Measurements from ENCODE around the gene CPLX4. TPM values are rescaled to one million over a fixed set of nuclear protein-coding genes. Genes with fewer than 3 reads are reported as not detected.

The CPLX4 gene
- total and polyA plus RNA-seq, 4 donors: 0.01 TPM; not detected in 3

- Histone ChIP-seq H3K4me3 (no peak overlapping the region), H3K36me3 (ENCODE audit: control insufficient read depth in 4 of 4, insufficient read depth in 4 of 4, low read length in 4 of 4) (peaks cover 14 to 78% (median 45%) of the 10 kb centered on the region in 4 donors), H3K9ac (ENCODE audit: insufficient read depth in 1 of 2, low read length in 2 of 2) (no peak overlapping the region), H3K4me1 (ENCODE audit: control insufficient read depth in 5 of 5, insufficient read depth in 5 of 5, low read length in 5 of 5) (no peaks in the 10 kb centered on the region), H3K9me3 (ENCODE audit: control insufficient read depth in 4 of 4, insufficient read depth in 3 of 4, low read length in 3 of 4) (peaks cover 0 to 8% (median under 1%) of the 10 kb centered on the region in 4 donors), H3K27ac (ENCODE audit: low read depth in 1 of 2, low read length in 1 of 2) (no peak overlapping the region), H3K27me3 (ENCODE audit: control insufficient read depth in 3 of 3, insufficient read depth in 3 of 3, low read length in 2 of 3) (no peaks in the 10 kb centered on the region)
- TF ChIP-seq, protein P1, sequence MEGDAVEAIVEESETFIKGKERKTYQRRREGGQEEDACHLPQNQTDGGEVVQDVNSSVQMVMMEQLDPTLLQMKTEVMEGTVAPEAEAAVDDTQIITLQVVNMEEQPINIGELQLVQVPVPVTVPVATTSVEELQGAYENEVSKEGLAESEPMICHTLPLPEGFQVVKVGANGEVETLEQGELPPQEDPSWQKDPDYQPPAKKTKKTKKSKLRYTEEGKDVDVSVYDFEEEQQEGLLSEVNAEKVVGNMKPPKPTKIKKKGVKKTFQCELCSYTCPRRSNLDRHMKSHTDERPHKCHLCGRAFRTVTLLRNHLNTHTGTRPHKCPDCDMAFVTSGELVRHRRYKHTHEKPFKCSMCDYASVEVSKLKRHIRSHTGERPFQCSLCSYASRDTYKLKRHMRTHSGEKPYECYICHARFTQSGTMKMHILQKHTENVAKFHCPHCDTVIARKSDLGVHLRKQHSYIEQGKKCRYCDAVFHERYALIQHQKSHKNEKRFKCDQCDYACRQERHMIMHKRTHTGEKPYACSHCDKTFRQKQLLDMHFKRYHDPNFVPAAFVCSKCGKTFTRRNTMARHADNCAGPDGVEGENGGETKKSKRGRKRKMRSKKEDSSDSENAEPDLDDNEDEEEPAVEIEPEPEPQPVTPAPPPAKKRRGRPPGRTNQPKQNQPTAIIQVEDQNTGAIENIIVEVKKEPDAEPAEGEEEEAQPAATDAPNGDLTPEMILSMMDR (IDR thresholded peaks at IDR 0.05; ENCODE audit: control extremely low read depth, extremely low read depth): no peak
- DNase-seq (no peak), ATAC-seq (ENCODE audit: insufficient read depth, low FRiP score) (no peak)
- 96 to 98% methylated on average over 4 of the region's 4 CpGs for WGBS, 2 donors
These were observed 27.1 kb upstream of the CPLX4 start for GRCh38 chr18:59345556-59345955.

GRCh38 chr18:59344996-59345395 is 26.5 kb upstream of the CPLX4 start:
- peaks cover 15 to 79% (median 48%) of the 10 kb centered on the region in 4 donors for H3K36me3 ChIP-seq (ENCODE audit: control insufficient read depth in 4 of 4, insufficient read depth in 4 of 4, low read length in 4 of 4)
- no peaks in the 10 kb centered on the region for H3K27me3 ChIP-seq (ENCODE audit: control insufficient read depth in 3 of 3, insufficient read depth in 3 of 3, low read length in 2 of 3)
- DNase-seq: no peak
- H3K9ac ChIP-seq (ENCODE audit: insufficient read depth in 1 of 2, low read length in 2 of 2): no peak overlapping the region
- no peaks in the 10 kb centered on the region for H3K4me1 ChIP-seq (ENCODE audit: control insufficient read depth in 5 of 5, insufficient read depth in 5 of 5, low read length in 5 of 5)
- WGBS, 2 donors: 56% methylated on average over 1 of the region's 1 CpG
- TF ChIP-seq, protein P1 (IDR thresholded peaks at IDR 0.05; ENCODE audit: control extremely low read depth, extremely low read depth): no peak
- no peak for ATAC-seq (ENCODE audit: insufficient read depth, low FRiP score)
- no peak overlapping the region for H3K4me3 ChIP-seq
- peaks cover 0 to 8% (median 2%) of the 10 kb centered on the region in 4 donors for H3K9me3 ChIP-seq (ENCODE audit: control insufficient read depth in 4 of 4, insufficient read depth in 3 of 4, low read length in 3 of 4)
- H3K27ac ChIP-seq (ENCODE audit: low read depth in 1 of 2, low read length in 1 of 2): no peak overlapping the region

GRCh38 chr18:59343926-59344325 is 25.5 kb upstream of the CPLX4 start:
- ATAC-seq (ENCODE audit: insufficient read depth, low FRiP score) (no peak), DNase-seq (no peak)
- WGBS, 2 donors: 98 to 99% methylated on average over 2 of the region's 2 CpGs
- H3K9me3 ChIP-seq (ENCODE audit: control insufficient read depth in 4 of 4, insufficient read depth in 3 of 4, low read length in 3 of 4): peaks cover 0 to 10% (median 7%) of the 10 kb centered on the region in 4 donors
- no peaks in the 10 kb centered on the region for H3K27me3 ChIP-seq (ENCODE audit: control insufficient read depth in 3 of 3, insufficient read depth in 3 of 3, low read length in 2 of 3)
- H3K4me1 ChIP-seq (ENCODE audit: control insufficient read depth in 5 of 5, insufficient read depth in 5 of 5, low read length in 5 of 5): no peaks in the 10 kb centered on the region
- no peak overlapping the region for H3K4me3 ChIP-seq
- H3K27ac ChIP-seq (ENCODE audit: low read depth in 1 of 2, low read length in 1 of 2): no peak overlapping the region
- peaks cover 21 to 81% (median 49%) of the 10 kb centered on the region in 4 donors for H3K36me3 ChIP-seq (ENCODE audit: control insufficient read depth in 4 of 4, insufficient read depth in 4 of 4, low read length in 4 of 4)
- TF ChIP-seq, protein P1 (IDR thresholded peaks at IDR 0.05; ENCODE audit: control extremely low read depth, extremely low read depth): no peak
- no peak overlapping the region for H3K9ac ChIP-seq (ENCODE audit: insufficient read depth in 1 of 2, low read length in 2 of 2)

GRCh38 chr18:59340817-59341216 is 22.4 kb upstream of the CPLX4 start:
- Histone ChIP-seq H3K27me3 (ENCODE audit: control insufficient read depth in 3 of 3, insufficient read depth in 3 of 3, low read length in 2 of 3) (no peaks in the 10 kb centered on the region), H3K4me3 (no peak overlapping the region), H3K36me3 (ENCODE audit: control insufficient read depth in 4 of 4, insufficient read depth in 4 of 4, low read length in 4 of 4) (peaks cover 13 to 76% (median 56%) of the 10 kb centered on the region in 4 donors), H3K9me3 (ENCODE audit: control insufficient read depth in 4 of 4, insufficient read depth in 3 of 4, low read length in 3 of 4) (peaks cover 0 to 10% (median 7%) of the 10 kb centered on the region in 4 donors), H3K4me1 (ENCODE audit: control insufficient read depth in 5 of 5, insufficient read depth in 5 of 5, low read length in 5 of 5) (no peaks in the 10 kb centered on the region), H3K9ac (ENCODE audit: insufficient read depth in 1 of 2, low read length in 2 of 2) (no peak overlapping the region), H3K27ac (ENCODE audit: low read depth in 1 of 2, low read length in 1 of 2) (no peak overlapping the region)
- no peak for DNase-seq
- TF ChIP-seq, protein P1 (IDR thresholded peaks at IDR 0.05; ENCODE audit: control extremely low read depth, extremely low read depth): no peak
- ATAC-seq (ENCODE audit: insufficient read depth, low FRiP score): no peak
